ENCODE measurements around the gene NFIX.

NFIX gene

GRCh38 chr19:13092606-13093235, 97.4 kb downstream of the NFIX start:
- H3K27ac ChIP-seq, result peak overlapping the region in 13 of 21 experiments; percentile 19 to 84 (median 65)
- H3K4me3 ChIP-seq, result no peak overlapping the region

- H3K4me3 ChIP-seq, result no peak overlapping the region
- H3K27ac ChIP-seq, result peak overlapping the region in 12 of 21 experiments; percentile 35 to 90 (median 62)
These were observed 98.3 kb downstream of the NFIX start for GRCh38 chr19:13093407-13094105.

GRCh38 chr19:13094106-13094504, 98.8 kb downstream of the NFIX start:
- H3K4me3 ChIP-seq, result no peak overlapping the region
- peak overlapping the region in 9 of 21 experiments; percentile 23 to 90 (median 57) for H3K27ac ChIP-seq

- Histone ChIP-seq H3K27ac (peak overlapping the region in 13 of 21 experiments; percentile 1 to 90 (median 61)), H3K4me3 (peak overlapping the region in 3 of 7 experiments; percentile 3 to 43 (median 26))
These were observed 99.6 kb downstream of the NFIX start for GRCh38 chr19:13094771-13095392.

GRCh38 chr19:13095393-13095784, 100.1 kb downstream of the NFIX start:
- peak overlapping the region in 14 of 21 experiments; percentile 1 to 90 (median 60) for H3K27ac ChIP-seq
- peak overlapping the region in 3 of 7 experiments; percentile 3 to 43 (median 26) for H3K4me3 ChIP-seq

- peak overlapping the region in 19 of 21 experiments; percentile 1 to 90 (median 50) for H3K27ac ChIP-seq
- peak overlapping the region in 3 of 7 experiments; percentile 3 to 43 (median 26) for H3K4me3 ChIP-seq
These were observed 101.0 kb downstream of the NFIX start for GRCh38 chr19:13095934-13096927.

- Histone ChIP-seq H3K4me3 (peak overlapping the region in 5 of 7 experiments; percentile 17 to 49 (median 25)), H3K27ac (peak overlapping the region in 17 of 21 experiments; percentile 35 to 97 (median 84))
These were observed 101.8 kb downstream of the NFIX start for GRCh38 chr19:13097033-13097462.

GRCh38 chr19:13097463-13098258, 102.4 kb downstream of the NFIX start:
- Histone ChIP-seq H3K4me3 (peak overlapping the region; percentile 17 to 49 (median 37)), H3K27ac (peak overlapping the region in 20 of 21 experiments; percentile 42 to 97 (median 85))

- peak overlapping the region in 20 of 21 experiments; percentile 66 to 97 (median 86) for H3K27ac ChIP-seq
- peak overlapping the region; percentile 25 to 49 (median 37) for H3K4me3 ChIP-seq
These were observed 103.2 kb downstream of the NFIX start for GRCh38 chr19:13098277-13099072.

GRCh38 chr19:13099073-13099999, 104.1 kb downstream of the NFIX start:
- Histone ChIP-seq H3K27ac (peak overlapping the region in 20 of 21 experiments; percentile 66 to 97 (median 86)), H3K4me3 (peak overlapping the region; percentile 25 to 49 (median 37))

GRCh38 chr19:13100031-13100588, 104.8 kb downstream of the NFIX start:
- H3K4me3 ChIP-seq, result peak overlapping the region in 4 of 7 experiments; percentile 25 to 49 (median 41)
- H3K27ac ChIP-seq, result peak overlapping the region in 20 of 21 experiments; percentile 66 to 97 (median 86)

- peak overlapping the region; percentile 35 to 48 (median 44) for H3K4me3 ChIP-seq
- peak overlapping the region in 17 of 21 experiments; percentile 41 to 97 (median 85) for H3K27ac ChIP-seq
These were observed 105.7 kb downstream of the NFIX start for GRCh38 chr19:13100841-13101589.

GRCh38 chr19:13101590-13102415, 106.5 kb downstream of the NFIX start:
- H3K27ac ChIP-seq, result peak overlapping the region; percentile 52 to 97 (median 80)
- H3K4me3 ChIP-seq, result peak overlapping the region; percentile 35 to 48 (median 44)

GRCh38 chr19:13102416-13102665, 107.1 kb downstream of the NFIX start:
- peak overlapping the region; percentile 52 to 97 (median 80) for H3K27ac ChIP-seq
- peak overlapping the region; percentile 35 to 48 (median 44) for H3K4me3 ChIP-seq
